OCI-LY1 (cell line): ENCODE data around the gene TBX1.
"Not testable (repeated sequence)": the region's sequence is repeated elsewhere in the genome, so short reads cannot be mapped to it uniquely, and the experiment has no call there.

Experiments used
- H2AFZ ChIP-seq: fragments of 200-600 bp; sonication (generic), shearing (Covaris generic); 2 replicates; pipeline ENCODE4 v1.6.0; 2014; ENCODE audit warnings: antibody characterized with exemption, mild to moderate bottlenecking, low read length
- H3F3A ChIP-seq: fragments of 200-600 bp; sonication (generic), shearing (Covaris generic); 2 replicates; pipeline ENCODE4 v1.6.0; 2014; ENCODE audit warnings: mild to moderate bottlenecking, antibody characterized with exemption, low read length, moderate library complexity; ENCODE audit not compliant: insufficient read depth
- H3K27ac ChIP-seq: fragments of 200-600 bp; sonication (generic); 2 replicates; pipeline ENCODE4 v1.5.1; 2014; ENCODE audit warnings: low read length, mixed run types, mild to moderate bottlenecking, low read depth; ENCODE audit not compliant: poor library complexity, severe bottlenecking
- H3K27me3 ChIP-seq: fragments of 200-600 bp; sonication (generic); 2 replicates; pipeline ENCODE4 v1.6.0; 2014; ENCODE audit warnings: antibody characterized with exemption, mild to moderate bottlenecking, low read length, moderate library complexity; ENCODE audit not compliant: insufficient read depth
- H3K36me3 ChIP-seq: fragments of 200-600 bp; sonication (generic); 2 replicates; pipeline ENCODE4 v1.6.1; 2014; ENCODE audit warnings: mild to moderate bottlenecking, antibody characterized with exemption, low read length, moderate library complexity, mixed read lengths; ENCODE audit not compliant: insufficient read depth
- H3K4me1 ChIP-seq: fragments of 200-600 bp; sonication (generic); 2 replicates; pipeline ENCODE4 v1.5.1; 2014; ENCODE audit warnings: mild to moderate bottlenecking, low read length, moderate library complexity; ENCODE audit not compliant: insufficient read depth, severe bottlenecking
- H3K4me2 ChIP-seq: fragments of 200-600 bp; sonication (generic), shearing (Covaris generic); 2 replicates; pipeline ENCODE4 v1.6.1; 2014; ENCODE audit warnings: low read length
- H3K4me3 ChIP-seq: fragments of 200-600 bp; sonication (generic); 2 replicates; pipeline ENCODE4 v1.5.1; 2014; ENCODE audit warnings: low read length, low read depth, mild to moderate bottlenecking, mixed read lengths; ENCODE audit not compliant: poor library complexity, severe bottlenecking
- H3K79me2 ChIP-seq: fragments of 200-600 bp; shearing (Covaris generic); 2 replicates; pipeline ENCODE4 v1.6.1; 2016; ENCODE audit warnings: mixed run types, low read length, mixed read lengths; ENCODE audit not compliant: insufficient read depth
- H3K9ac ChIP-seq: fragments of 200-600 bp; sonication (generic), shearing (Covaris generic); 2 replicates; pipeline ENCODE4 v1.6.1; 2014; ENCODE audit warnings: mild to moderate bottlenecking, low read length, mixed read lengths
- H3K9me2 ChIP-seq: fragments of 200-600 bp; sonication (generic), shearing (Covaris generic); 2 replicates; pipeline ENCODE4 v1.6.1; 2014; ENCODE audit warnings: low read depth, mild to moderate bottlenecking, low read length, mixed read lengths
- H3K9me3 ChIP-seq: fragments of 200-600 bp; shearing (Covaris generic); 2 replicates; pipeline ENCODE4 v1.6.1; 2014; ENCODE audit warnings: low read length, mixed read lengths
- H4K20me1 ChIP-seq: fragments of 200-600 bp; sonication (generic), shearing (Covaris generic); 2 replicates; pipeline ENCODE4 v1.6.0; 2016; ENCODE audit warnings: mild to moderate bottlenecking, low read length; ENCODE audit not compliant: insufficient read depth
- EZH2 ChIP-seq: fragments of 200-600 bp; sonication (generic), shearing (Covaris generic); IDR thresholded peaks from 2 replicates; pipeline ENCODE4 v1.8.0; 2017; ENCODE audit warnings: borderline replicate concordance, mixed run types, mild to moderate bottlenecking, antibody characterized with exemption, low read length, moderate library complexity, mixed read lengths
- TF ChIP-seq, protein P1 (sequence below): fragments of 200-600 bp; sonication (generic), shearing (Covaris generic); IDR thresholded peaks from 2 replicates; pipeline ENCODE4 v1.5.1; 2017; ENCODE audit warnings: mild to moderate bottlenecking, antibody characterized with exemption, low read length, moderate library complexity, mixed read lengths

The TBX1 gene

DNA sequence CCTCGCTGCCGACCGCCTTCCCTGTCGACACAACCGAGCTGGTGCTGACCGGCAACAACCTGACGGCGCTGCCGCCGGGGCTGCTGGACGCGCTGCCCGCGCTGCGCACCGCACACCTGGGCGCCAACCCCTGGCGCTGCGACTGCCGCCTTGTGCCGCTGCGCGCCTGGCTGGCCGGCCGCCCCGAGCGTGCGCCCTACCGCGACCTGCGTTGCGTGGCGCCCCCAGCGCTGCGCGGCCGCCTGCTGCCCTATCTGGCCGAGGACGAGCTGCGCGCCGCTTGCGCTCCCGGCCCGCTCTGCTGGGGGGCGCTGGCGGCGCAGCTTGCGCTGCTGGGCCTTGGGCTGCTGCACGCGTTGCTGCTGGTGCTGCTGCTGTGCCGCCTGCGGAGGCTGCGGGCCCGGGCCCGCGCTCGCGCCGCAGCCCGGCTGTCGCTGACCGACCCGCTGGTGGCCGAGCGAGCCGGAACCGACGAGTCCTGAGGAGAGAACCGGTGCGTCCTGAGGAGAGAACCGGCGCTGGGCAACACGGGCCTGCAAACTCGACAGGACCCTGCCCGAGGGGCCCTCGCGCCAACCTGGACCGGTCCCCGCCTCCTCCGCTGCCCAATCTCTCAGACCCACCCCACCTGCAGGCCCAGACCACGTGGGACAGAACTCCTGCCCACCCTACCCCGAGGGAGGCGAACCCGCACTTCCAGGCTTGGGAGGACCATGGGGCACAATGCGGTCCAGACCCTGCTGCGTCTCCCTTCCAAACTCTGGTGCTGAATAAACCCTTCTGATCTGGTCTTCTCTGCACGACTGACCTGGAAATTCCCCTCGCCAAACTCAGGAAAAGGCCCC lies 36.4 kb upstream of the TBX1 start:
- Histone ChIP-seq H3K4me3 (no peak overlapping the region), H3K4me1 (no peaks in the 10 kb centered on the region), H3K27me3 (peaks cover 18% of the 10 kb centered on the region; the same call in 1 of the 2 replicates), H3K27ac (no peak overlapping the region), H2AFZ (no peak overlapping the region), H3K9me3 (no peaks in the 10 kb centered on the region), H3K4me2 (no peak overlapping the region), H3F3A (no peaks in the 10 kb centered on the region), H3K9me2 (no peaks in the 10 kb centered on the region), H3K9ac (no peak overlapping the region), H4K20me1 (no peaks in the 10 kb centered on the region), H3K36me3 (no peaks in the 10 kb centered on the region), H3K79me2 (no peaks in the 10 kb centered on the region)
- TF ChIP-seq, protein P1, sequence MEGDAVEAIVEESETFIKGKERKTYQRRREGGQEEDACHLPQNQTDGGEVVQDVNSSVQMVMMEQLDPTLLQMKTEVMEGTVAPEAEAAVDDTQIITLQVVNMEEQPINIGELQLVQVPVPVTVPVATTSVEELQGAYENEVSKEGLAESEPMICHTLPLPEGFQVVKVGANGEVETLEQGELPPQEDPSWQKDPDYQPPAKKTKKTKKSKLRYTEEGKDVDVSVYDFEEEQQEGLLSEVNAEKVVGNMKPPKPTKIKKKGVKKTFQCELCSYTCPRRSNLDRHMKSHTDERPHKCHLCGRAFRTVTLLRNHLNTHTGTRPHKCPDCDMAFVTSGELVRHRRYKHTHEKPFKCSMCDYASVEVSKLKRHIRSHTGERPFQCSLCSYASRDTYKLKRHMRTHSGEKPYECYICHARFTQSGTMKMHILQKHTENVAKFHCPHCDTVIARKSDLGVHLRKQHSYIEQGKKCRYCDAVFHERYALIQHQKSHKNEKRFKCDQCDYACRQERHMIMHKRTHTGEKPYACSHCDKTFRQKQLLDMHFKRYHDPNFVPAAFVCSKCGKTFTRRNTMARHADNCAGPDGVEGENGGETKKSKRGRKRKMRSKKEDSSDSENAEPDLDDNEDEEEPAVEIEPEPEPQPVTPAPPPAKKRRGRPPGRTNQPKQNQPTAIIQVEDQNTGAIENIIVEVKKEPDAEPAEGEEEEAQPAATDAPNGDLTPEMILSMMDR: no peak; the same call in 1 of the 2 replicates
- no peak for TF ChIP-seq EZH2

DNA sequence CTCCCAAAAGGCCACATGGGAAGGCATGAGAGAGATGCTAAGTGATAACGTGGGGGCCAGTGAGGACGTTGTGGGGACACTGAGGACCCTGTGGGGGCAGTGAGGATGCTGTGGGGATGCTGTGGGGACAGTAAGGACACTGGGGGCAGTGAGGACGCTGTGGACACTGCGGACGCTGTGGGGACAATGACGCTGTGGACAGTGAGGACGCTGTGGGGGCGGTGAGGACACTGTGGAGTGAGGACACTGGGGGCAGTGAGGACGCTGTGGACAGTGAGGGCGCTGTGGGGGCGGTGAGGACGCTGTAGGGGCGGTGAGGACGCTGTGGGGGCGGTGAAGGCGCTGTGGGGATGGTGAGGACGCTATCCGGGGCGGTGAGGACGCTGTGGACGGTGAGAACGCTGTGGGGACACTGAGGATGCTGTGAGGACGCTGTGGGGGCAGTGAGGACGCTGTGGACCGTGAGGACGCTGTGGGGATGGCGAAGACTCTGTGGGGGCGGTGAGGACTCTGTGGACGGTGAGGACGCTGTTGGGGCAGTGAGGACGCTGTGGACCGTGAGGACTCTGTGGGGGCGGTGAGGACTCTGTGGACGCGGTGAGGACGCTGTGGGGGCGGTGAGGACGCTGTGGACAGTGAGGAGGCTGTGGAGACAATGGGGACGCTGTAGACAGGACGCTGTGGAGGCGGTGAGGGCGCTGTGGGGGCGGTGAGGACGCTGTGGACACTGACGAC lies 35.5 kb upstream of the TBX1 start:
- H3K27ac ChIP-seq: no peak overlapping the region
- no peaks in the 10 kb centered on the region for H3K4me1 ChIP-seq
- TF ChIP-seq EZH2: no peak
- TF ChIP-seq, protein P1: no peak
- no peak overlapping the region for H2AFZ ChIP-seq
- H4K20me1 ChIP-seq: no peaks in the 10 kb centered on the region
- H3K4me2 ChIP-seq: no peak overlapping the region
- H3K9ac ChIP-seq: no peak overlapping the region
- H3K79me2 ChIP-seq: no peaks in the 10 kb centered on the region
- no peaks in the 10 kb centered on the region for H3K36me3 ChIP-seq
- peaks cover 18% of the 10 kb centered on the region; the same call in 1 of the 2 replicates for H3K27me3 ChIP-seq
- H3F3A ChIP-seq: no peaks in the 10 kb centered on the region
- no peak overlapping the region for H3K4me3 ChIP-seq
- no peaks in the 10 kb centered on the region for H3K9me3 ChIP-seq
- H3K9me2 ChIP-seq: no peaks in the 10 kb centered on the region

DNA sequence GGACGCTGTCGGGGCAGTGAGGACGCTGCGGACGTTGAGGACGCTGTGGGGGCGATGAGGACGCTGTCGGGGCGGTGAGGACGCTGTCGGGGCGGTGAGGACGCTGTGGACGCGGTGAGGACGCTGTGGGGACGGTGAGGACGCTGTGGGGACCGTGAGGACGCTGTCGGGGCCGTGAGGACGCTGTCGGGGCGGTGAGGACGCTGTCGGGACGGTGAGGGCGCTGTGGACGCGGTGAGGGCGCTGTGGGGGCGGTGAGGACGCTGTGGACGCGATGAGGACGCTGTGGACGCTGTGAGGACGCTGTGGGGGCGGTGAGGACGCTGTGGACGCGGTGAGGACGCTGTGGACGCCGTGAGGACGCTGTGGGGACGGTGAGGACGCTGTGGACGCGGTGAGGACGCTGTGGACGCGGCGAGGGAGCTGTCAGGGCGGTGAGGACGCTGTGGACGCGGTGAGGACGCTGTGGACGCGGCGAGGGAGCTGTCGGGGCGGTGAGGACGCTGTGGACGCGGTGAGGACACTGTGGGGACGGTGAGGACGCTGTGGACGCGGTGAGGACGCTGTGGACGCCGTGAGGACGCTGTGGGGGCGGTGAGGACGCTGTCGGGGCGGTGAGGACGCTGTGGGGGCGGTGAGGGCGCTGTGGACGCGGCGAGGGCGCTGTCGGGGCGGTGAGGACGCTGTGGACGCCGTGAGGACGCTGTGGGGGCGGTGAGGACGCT lies 34.4 kb upstream of the TBX1 start:
- H3K9me3 ChIP-seq, H3K27ac ChIP-seq, H3F3A ChIP-seq, H2AFZ ChIP-seq, H3K4me1 ChIP-seq, H3K4me2 ChIP-seq, H3K36me3 ChIP-seq, H3K4me3 ChIP-seq, H4K20me1 ChIP-seq, H3K9ac ChIP-seq, H3K79me2 ChIP-seq, H3K9me2 ChIP-seq: not testable (repeated sequence)
- peaks cover 14% of the 10 kb centered on the region; the same call in 1 of the 2 replicates for H3K27me3 ChIP-seq
